HepG2 (cell line): Measurements from ENCODE around the gene CASP5. TPM values are rescaled to one million over a fixed set of nuclear protein-coding genes. Genes with fewer than 3 reads are reported as not detected.

Source experiments
- BCL6 ChIP-seq: IDR thresholded peaks from 2 replicates; pipeline ENCODE4 v1.6.1; 2016; ENCODE audit warnings: missing genetic modification reagents, missing compliant biosample characterization
- EP300 ChIP-seq, 3 experiments: sonication (generic) in 1 of 3; formaldehyde crosslinking in 1 of 3; IDR thresholded peaks; 2 replicates each; pipeline versions ENCODE4 v1.5.1 to v1.6.1; 2011 to 2020; ENCODE audit warnings: low read depth in 2 of 3, low read length in 2 of 3, borderline replicate concordance in 1 of 3, improper control_type of control experiment in 1 of 3, mild to moderate bottlenecking in 1 of 3, missing genetic modification reagents in 1 of 3, moderate library complexity in 1 of 3
- FOSL2 ChIP-seq: sonication (generic); formaldehyde crosslinking; IDR thresholded peaks from 2 replicates; pipeline ENCODE4 v1.4.0; 2020; ENCODE audit warnings: missing genetic modification reagents
- HBP1 ChIP-seq: IDR thresholded peaks from 2 replicates; pipeline ENCODE4 v1.6.1; 2016; ENCODE audit warnings: low read depth, control low read depth
- MYC ChIP-seq: sonication (generic); formaldehyde crosslinking; IDR thresholded peaks from 2 replicates; pipeline ENCODE4 v1.9.0; 2021; ENCODE audit warnings: missing genetic modification reagents, borderline replicate concordance
- PRDM10 ChIP-seq: sonication (generic); formaldehyde crosslinking; IDR thresholded peaks from 2 replicates; pipeline ENCODE4 v1.4.0; 2020; ENCODE audit warnings: low read depth, missing genetic modification reagents
- SALL1 ChIP-seq: sonication (generic); formaldehyde crosslinking; IDR thresholded peaks from 2 replicates; pipeline ENCODE4 v1.8.0; 2022; ENCODE audit warnings: mild to moderate bottlenecking, missing genetic modification reagents
- STAT5B ChIP-seq: sonication (generic); formaldehyde crosslinking; IDR thresholded peaks from 2 replicates; pipeline ENCODE4 v1.4.0; 2020; ENCODE audit warnings: missing genetic modification reagents
- ZEB1 ChIP-seq: IDR thresholded peaks from 2 replicates; pipeline ENCODE4 v1.6.1; 2012; ENCODE audit warnings: mild to moderate bottlenecking, low read depth, inconsistent platforms; ENCODE audit not compliant: insufficient replicate concordance
- ZNF670 ChIP-seq: sonication (generic); formaldehyde crosslinking; IDR thresholded peaks from 2 replicates; pipeline ENCODE4 v1.8.0; 2022; ENCODE audit warnings: mild to moderate bottlenecking, missing genetic modification reagents, borderline replicate concordance
- ZNF709 ChIP-seq: sonication (generic); formaldehyde crosslinking; IDR thresholded peaks from 2 replicates; pipeline ENCODE4 v1.5.0; 2020; ENCODE audit warnings: mild to moderate bottlenecking, missing genetic modification reagents
- ZZZ3 ChIP-seq: sonication (generic); formaldehyde crosslinking; IDR thresholded peaks from 2 replicates; pipeline ENCODE4 v1.4.0; 2020; ENCODE audit warnings: missing genetic modification reagents, mild to moderate bottlenecking, borderline replicate concordance
- polyA plus RNA-seq, 8 experiments: library from polyadenylated mRNA; depleted of rRNA in 3 of 8; stranded (reverse) in 7 of 8; unstranded in 1 of 8; fragments of >200 nt; fragmentation: Illumina TruSeq in 4 of 8; extraction: Trizol in 4 of 8; gene quantifications; 2 replicates each; pipeline versions ENCODE4 v1.2.1 to v1.2.3, GENCODE V29; 2011 to 2016; ENCODE audit warnings: low read depth in 4 of 8, missing spikeins in 1 of 8, mixed read lengths in 1 of 8; ENCODE audit not compliant: insufficient read depth in 1 of 8
- total RNA-seq, 5 experiments: library from RNA; depleted of rRNA; stranded (reverse); fragments of >200 nt; fragmentation: Illumina TruSeq; extraction: Trizol; gene quantifications; 2 replicates each; pipeline ENCODE4 v1.2.3, GENCODE V29; 2016; ENCODE audit warnings: low read depth in 1 of 5
- TF ChIP-seq, protein P1 (sequence below): sonication (generic); formaldehyde crosslinking; conservative IDR thresholded peaks from 2 replicates; pipeline ENCODE4 v1.8.0; 2022; ENCODE audit warnings: low read depth, missing genetic modification reagents
- TF ChIP-seq, protein P2 (sequence below): IDR thresholded peaks from 2 replicates; pipeline ENCODE4 v1.4.0; 2020; ENCODE audit warnings: mild to moderate bottlenecking, missing genetic modification reagents
- TF ChIP-seq, protein P3 (sequence below), 2 experiments: sonication (generic) in 1 of 2; formaldehyde crosslinking in 1 of 2; IDR thresholded peaks; 2 replicates each; pipeline versions ENCODE4 v1.4.0 to v1.6.1; 2018 to 2020; ENCODE audit warnings: missing genetic modification reagents in 2 of 2, borderline replicate concordance in 1 of 2, low read depth in 1 of 2, mild to moderate bottlenecking in 1 of 2, missing biosample characterization in 1 of 2

Gene CASP5
- total and polyA plus RNA-seq, 2 of the 13 experiments (the other 11 are each of a cell fraction or from before 2014, with no cell fraction given), result not detected

- TF ChIP-seq, protein P1, sequence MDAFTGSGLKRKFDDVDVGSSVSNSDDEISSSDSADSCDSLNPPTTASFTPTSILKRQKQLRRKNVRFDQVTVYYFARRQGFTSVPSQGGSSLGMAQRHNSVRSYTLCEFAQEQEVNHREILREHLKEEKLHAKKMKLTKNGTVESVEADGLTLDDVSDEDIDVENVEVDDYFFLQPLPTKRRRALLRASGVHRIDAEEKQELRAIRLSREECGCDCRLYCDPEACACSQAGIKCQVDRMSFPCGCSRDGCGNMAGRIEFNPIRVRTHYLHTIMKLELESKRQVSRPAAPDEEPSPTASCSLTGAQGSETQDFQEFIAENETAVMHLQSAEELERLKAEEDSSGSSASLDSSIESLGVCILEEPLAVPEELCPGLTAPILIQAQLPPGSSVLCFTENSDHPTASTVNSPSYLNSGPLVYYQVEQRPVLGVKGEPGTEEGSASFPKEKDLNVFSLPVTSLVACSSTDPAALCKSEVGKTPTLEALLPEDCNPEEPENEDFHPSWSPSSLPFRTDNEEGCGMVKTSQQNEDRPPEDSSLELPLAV (CRISPR knock-in tag), result no peak
- TF ChIP-seq ZNF709 (CRISPR knock-in tag) (no peak), STAT5B (no peak), EP300 (IDR thresholded peaks at IDR 0.05; ENCODE audit: low read depth in 2 of 2, low read length in 2 of 2) (no peak), EP300 (CRISPR knock-in tag; IDR thresholded peaks at IDR 0.05; ENCODE audit: borderline replicate concordance) (no peak), ZEB1 (no peak), PRDM10 (no peak), ZNF670 (CRISPR knock-in tag) (no peak), MYC (CRISPR knock-in tag) (no peak), SALL1 (CRISPR knock-in tag) (peak; percentile 27; the same call in 1 of the 2 replicates), BCL6 (0 out of 2 replicates have a peak, but pooled peaks have one; percentile 26), FOSL2 (peak; percentile 35), HBP1 (no peak), ZZZ3 (CRISPR knock-in tag) (no peak)
- TF ChIP-seq, protein P2, sequence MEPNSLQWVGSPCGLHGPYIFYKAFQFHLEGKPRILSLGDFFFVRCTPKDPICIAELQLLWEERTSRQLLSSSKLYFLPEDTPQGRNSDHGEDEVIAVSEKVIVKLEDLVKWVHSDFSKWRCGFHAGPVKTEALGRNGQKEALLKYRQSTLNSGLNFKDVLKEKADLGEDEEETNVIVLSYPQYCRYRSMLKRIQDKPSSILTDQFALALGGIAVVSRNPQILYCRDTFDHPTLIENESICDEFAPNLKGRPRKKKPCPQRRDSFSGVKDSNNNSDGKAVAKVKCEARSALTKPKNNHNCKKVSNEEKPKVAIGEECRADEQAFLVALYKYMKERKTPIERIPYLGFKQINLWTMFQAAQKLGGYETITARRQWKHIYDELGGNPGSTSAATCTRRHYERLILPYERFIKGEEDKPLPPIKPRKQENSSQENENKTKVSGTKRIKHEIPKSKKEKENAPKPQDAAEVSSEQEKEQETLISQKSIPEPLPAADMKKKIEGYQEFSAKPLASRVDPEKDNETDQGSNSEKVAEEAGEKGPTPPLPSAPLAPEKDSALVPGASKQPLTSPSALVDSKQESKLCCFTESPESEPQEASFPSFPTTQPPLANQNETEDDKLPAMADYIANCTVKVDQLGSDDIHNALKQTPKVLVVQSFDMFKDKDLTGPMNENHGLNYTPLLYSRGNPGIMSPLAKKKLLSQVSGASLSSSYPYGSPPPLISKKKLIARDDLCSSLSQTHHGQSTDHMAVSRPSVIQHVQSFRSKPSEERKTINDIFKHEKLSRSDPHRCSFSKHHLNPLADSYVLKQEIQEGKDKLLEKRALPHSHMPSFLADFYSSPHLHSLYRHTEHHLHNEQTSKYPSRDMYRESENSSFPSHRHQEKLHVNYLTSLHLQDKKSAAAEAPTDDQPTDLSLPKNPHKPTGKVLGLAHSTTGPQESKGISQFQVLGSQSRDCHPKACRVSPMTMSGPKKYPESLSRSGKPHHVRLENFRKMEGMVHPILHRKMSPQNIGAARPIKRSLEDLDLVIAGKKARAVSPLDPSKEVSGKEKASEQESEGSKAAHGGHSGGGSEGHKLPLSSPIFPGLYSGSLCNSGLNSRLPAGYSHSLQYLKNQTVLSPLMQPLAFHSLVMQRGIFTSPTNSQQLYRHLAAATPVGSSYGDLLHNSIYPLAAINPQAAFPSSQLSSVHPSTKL, result peak; percentile 36; the same call in 1 of the 2 replicates
- TF ChIP-seq, protein P3, sequence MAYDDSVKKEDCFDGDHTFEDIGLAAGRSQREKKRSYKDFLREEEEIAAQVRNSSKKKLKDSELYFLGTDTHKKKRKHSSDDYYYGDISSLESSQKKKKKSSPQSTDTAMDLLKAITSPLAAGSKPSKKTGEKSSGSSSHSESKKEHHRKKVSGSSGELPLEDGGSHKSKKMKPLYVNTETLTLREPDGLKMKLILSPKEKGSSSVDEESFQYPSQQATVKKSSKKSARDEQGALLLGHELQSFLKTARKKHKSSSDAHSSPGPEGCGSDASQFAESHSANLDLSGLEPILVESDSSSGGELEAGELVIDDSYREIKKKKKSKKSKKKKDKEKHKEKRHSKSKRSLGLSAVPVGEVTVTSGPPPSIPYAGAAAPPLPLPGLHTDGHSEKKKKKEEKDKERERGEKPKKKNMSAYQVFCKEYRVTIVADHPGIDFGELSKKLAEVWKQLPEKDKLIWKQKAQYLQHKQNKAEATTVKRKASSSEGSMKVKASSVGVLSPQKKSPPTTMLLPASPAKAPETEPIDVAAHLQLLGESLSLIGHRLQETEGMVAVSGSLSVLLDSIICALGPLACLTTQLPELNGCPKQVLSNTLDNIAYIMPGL (CRISPR knock-in tag; IDR thresholded peaks at IDR 0.05; ENCODE audit: borderline replicate concordance in 1 of 2, low read depth in 1 of 2), result no peak
Observed at GRCh38 chr11:105045676-105046296, 22.8 kb upstream of the CASP5 start (continued).
